GDM1 (cell line): ENCODE data around the gene RAB26.

Experiments used
- DNase-seq: peaks from one replicate; lab custom pipeline; 2025; lab: John Stamatoyannopoulos, UW

Gene RAB26

DNA sequence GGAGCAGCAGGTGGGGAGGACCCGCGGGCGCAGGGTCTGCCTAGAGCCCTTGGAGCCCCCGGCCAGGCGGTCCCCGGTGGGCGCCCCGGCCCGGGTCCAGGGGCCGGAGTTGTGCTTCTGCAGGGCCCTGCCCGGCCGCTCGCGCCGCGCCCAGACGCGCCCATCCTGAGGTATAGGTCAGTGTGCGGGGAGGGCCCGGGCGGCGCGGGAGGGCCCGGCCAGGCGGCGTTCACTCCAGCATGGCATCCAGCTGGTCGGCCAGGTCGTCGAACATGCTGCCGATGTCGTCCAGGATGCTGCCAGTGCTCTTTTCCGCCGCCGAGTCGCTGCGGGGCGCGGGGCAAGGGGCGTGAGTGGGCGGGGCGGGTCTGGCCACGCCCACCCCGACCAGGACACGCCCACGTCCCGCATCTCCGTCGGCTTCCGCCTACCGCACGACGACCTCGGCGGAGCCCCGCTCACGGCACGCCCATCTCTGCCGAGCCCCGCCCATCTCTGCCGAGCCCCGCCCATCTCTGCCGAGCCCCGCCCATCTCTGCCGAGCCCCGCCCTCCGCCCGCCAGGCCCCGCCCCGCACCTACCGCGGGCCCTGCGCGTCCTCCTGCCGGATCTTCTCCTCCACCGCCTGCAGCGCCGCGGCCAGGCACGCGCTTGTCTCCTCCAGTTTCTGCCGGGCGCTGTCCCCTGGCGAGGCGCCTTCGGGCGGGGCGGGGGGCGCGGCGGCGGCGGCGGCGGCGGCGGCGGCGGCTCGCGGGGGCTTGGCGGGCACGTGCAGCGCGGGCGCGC, 30.1 kb downstream of the RAB26 start:
- DNase-seq, result no peak

DNA sequence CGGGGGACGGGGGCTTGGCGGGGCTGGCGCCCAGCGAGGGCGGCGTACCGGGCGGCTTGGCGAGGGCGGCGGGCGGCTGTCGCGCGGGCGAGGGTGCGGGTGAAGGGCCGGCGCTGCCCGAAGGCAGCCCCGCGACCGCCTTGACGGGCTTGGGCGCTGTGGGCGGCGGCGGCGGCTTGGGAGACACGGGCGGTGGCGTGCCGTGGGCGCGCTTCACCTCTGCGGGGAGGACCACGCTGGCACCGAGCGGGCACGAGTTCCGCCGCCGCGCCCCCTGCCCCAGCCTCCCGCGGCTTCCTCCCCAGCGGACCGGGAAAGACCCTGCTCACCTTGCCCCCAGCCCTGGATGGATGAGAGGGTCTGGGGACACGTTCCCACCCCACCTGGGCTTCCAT, 30.7 kb downstream of the RAB26 start:
- no peak for DNase-seq

DNA sequence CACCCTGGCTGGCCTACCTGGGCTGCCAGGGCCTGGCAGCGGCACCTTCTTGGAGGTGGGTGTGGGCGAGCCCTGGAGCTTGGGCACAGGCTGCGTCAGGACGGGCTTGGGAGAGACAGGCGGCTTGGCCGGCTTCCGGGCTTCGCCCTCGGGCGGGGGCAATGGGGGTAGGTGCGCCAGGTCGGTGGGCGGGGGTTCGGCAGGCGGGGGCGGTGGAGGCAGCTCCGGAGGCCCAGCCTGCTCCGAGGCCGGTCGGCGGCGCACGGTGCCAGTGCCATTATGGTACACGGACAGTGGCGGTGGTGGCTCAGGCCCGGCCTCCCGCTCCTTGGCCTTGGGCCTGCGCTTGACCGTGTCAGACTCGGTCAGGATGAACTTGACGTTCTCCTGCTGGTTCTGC, 31.2 kb downstream of the RAB26 start:
- DNase-seq, result no peak

DNA sequence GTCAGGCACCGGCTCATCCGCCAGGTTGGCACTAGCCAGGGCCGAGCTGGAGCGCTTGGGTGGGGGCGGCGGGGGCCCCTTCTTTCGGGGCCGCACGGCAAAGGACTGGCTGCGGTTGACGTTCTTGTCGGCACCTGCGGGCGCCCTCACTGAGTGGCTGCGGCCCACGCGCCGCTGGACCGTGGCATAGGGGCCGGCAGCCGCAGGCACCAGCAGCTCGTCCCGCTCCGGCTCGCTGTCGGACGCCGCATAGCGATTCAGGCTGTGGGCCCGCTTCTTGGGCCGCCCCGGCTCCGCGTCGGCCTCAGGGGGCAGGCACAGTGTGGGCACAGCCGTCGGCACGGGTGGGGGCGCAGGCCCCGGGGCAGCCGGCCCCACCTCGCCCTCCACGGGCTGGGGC, 32.0 kb downstream of the RAB26 start:
- DNase-seq, result no peak

DNA sequence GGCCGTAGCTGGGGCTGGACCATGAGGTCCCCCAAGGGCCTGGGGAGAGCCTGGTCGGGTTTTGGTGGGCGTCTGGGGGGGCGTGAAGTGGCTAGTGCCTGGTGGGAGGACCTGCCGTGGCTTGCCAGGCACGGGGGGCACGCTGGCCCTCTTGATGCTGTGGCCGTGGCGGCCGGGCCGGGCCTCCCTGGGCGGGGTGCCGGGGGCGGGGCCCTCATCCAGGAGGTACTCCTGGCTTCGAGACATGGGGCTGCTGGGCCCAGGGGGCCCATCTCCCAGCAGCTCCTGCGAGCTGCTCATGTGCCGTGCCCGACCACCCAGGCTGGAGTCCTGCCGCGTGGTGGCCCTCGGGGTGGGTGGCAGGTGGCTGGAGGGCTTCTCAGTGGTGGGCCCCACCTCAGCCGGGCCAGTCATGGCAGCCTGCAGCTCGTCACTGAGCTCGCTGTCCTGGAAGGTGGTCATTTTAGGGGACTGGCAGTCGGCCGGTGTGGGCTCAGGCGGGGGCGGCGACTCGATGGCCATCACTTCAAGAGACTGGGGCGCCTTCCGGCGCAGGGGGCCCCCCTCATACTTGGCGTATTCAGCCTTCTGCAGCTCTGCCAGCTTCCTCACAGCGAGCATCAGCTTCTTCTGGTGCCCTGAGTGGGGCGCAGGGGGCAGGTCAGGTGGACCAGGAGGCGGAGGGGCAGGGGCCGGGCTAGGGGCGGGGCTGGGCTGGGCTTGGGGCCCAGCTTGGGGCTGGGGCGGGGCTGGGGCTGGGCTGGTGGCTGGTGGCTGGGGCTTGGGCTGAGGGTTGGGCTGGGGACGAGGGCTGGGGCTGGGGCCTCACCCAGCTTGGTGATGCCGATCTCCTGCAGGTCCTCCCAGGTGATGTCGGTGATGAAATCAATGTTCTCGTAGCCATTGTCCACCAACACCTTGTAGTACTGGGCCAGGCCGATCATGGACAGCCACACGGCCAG, 32.8 kb downstream of the RAB26 start:
- DNase-seq, result no peak

DNA sequence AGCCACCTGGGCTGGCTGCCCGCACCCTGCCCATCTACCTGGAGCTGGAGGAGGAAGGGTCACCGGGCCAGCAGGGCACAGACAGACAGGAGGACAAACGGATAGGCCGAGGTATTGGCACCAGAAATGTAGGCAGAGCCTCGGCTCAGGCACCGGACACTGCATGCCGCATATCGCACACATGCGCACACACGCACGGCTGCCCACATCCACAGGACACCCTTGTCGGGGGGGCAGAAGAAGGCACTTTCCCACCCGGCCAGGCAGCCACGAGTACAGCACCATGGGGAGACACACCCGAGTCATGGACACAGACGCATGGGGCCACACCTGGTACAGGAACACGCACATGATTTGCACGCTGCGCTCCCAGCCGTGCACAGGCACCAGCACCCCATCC, 33.5 kb downstream of the RAB26 start:
- DNase-seq, result no peak

DNA sequence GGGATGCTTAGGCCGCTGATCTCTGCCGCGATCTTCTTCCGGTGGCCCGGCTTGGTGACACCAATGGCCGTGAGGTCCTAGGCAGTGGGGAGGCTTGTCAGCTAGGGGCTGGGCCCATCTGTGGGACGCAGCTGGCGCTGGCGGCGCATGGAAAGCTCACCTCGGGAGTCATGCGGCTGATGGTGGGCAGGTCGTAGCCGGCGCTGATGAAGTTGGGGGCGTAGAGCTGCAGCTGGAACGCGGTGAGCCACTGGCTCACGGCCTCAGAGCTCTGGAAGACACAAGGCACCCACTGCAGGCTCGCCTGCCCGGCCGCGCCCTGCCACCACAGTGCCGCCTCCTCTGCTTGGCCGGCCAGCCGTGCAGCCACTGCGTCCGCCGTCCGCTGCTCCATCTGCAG, 35.2 kb downstream of the RAB26 start:
- DNase-seq, result no peak

DNA sequence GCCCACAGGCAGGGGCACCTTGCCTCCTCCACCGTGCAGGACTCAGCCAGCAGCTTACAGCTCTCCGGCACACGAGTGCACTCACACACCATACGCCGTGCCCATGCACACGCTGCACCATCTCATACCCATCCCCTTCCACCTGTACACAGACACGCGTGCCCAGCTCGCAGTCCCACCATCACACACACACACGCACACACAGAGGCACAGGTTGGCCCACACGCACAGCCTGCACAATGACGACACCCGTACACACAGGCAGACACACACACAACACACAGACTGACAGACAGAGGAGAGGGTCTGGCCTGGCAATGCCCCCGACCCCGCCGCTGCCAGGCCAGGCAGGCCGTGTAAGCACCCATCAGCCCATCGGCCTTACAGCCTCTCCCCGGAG, 35.9 kb downstream of the RAB26 start:
- no peak for DNase-seq

DNA sequence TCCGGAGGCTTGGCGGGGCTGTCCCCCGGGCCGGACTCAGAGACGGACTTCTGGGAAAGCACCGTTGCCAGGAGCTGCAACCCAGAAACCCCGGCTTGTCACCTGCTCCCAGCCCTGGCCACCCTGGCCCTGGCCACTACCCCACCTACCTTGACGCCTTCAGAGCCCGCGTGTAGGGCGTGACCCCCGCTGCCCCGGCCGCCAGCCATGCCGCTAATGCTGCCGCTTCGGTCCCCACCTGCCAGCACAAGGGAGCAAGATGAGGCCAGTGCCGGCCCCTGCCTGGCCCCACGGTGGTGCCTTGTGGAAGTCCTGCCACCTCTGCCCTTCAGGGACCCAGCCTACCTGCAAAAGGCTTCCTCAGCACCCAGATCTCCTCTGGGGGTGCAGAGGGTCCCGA, 36.5 kb downstream of the RAB26 start:
- no peak for DNase-seq

DNA sequence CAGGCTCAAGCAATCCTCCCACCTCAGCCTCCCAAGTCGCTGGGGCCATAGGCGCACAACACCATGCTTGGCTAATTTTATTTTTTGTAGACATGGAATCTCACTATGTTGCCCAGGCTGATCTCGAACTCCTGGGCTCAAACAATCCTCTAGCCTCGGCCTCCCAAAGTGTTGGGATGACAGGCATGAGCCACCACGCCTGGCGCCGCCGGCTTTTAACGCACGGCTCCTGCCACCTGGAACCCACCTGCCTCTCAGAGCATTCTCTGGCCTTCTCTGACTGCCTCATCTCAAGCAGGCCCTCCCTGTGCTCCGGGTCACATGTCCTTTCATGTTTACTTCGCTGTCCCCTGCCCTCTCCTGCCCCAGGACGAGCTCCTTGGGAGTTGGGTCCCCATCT, 37.6 kb downstream of the RAB26 start:
- no peak for DNase-seq

DNA sequence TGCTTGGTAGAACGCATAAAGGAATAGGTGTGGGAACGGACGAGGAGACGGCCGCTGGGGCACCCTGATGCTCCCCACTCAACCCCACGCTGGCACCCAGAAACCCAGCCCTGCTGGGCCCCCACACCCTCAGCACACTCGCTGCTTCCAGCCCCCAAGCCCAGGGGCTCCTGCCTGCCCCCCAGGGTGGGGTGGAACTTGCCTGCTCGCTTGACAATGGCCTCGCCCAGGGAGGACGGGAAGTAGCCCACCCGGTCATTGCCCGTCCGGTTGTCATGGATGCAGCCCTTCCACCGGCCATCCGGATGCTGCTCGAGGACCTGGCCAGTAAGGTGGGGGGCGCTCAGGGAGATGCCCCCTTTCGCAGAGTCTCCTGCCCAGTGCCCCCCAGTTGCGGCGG, 38.1 kb downstream of the RAB26 start:
- DNase-seq, result no peak

DNA sequence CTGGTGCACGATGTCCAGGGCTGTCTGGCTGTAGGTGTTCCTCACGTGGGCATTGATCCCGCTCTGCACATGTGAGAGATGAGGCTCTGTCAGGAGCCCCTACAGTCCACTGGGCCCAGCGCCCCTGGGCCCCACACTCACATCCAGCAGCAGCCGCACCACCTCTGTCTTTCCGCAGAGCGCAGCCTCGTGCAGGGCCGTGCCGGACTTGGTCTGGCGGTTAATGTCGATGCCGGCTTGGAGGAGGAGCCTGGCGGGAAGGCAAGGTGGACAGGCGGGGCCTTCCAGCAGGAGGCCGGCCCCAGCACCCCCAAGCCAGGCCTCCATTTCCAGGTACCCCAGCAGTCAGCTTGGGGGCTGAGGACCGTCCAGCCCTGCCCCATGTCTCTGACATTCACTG, 38.8 kb downstream of the RAB26 start:
- DNase-seq, result no peak

DNA sequence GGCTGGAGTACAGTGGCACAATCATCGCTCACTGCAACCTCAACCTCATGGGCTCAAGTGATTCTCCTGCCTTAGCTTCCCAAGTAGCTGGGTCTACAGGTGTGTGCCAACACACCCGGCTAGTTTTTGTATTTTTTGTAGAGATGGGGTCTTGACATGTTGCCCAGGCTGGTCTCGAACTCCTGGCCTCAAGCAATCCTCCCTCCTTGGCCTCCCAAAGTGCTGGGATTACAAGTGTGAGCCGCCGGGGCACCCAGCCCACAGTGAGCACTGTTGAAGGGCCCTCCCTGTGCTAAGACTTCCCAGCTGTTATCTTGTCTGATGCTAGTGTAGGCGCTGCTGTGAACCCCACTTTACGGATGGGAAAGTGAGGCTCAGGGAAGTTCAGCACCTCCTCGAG, 40.0 kb downstream of the RAB26 start:
- DNase-seq, result no peak

DNA sequence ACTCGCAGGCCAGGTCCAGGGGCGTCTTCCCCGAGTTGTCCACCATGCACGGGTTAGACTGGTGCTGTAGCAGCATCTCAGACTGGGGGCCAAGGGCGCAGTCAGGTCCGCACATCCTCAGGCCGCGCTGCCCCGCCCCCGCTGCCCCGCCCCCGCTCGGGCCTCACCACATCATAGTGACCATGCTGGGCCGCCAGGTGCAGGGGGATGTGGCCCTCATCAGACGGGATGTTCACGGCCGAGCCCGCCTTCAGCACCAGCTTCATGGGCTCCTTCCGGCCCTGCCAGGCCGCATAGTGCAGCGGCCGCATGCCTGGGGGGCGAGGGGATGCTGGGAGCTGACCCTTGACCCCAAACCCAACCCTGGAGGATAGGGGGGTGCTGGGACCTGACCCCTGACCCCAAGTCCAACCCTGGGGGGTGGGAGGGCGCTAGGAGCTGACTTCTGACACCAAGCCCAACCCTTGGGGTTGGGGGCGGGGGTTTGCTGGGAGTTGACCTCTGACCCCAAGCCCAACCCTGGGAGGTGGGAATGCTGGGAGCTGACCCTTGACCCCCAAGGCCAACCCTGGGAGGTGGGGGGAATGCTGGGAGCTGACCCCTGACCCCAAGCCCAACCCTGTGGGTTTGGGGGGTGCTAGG, 40.9 kb downstream of the RAB26 start:
- DNase-seq, result no peak

DNA sequence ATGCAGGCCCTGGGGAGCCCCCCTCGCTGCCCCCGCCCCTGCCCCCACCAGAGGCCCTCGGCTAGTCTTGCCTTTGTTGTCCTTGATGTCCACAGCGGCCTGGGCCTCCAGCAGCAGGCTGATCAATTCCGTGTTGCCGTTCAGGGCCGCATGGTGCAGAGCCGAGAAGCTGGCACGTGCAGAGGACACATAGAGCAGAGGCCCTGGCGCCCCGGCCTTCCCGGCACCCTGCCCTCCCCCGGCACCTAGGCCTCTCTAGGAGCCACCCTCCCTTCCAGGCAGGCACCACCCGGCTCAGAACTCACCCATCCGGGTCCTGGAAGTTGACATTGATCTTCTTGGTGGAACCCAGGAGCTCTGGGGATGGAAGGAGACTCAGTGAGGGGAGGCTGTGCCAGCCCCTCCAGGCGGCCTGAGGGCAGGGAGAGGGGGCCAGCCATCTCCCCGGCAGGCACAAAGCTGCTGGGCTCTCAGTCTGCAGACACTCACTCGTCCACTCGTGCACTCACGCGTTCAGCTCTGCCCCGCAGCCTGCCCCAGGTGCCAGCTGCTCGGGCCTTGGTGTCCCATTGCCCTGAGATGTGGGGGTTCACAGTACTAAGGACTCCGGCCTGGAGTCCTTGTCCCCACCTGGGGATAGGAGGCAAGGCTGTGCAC, 41.7 kb downstream of the RAB26 start:
- no peak for DNase-seq

DNA sequence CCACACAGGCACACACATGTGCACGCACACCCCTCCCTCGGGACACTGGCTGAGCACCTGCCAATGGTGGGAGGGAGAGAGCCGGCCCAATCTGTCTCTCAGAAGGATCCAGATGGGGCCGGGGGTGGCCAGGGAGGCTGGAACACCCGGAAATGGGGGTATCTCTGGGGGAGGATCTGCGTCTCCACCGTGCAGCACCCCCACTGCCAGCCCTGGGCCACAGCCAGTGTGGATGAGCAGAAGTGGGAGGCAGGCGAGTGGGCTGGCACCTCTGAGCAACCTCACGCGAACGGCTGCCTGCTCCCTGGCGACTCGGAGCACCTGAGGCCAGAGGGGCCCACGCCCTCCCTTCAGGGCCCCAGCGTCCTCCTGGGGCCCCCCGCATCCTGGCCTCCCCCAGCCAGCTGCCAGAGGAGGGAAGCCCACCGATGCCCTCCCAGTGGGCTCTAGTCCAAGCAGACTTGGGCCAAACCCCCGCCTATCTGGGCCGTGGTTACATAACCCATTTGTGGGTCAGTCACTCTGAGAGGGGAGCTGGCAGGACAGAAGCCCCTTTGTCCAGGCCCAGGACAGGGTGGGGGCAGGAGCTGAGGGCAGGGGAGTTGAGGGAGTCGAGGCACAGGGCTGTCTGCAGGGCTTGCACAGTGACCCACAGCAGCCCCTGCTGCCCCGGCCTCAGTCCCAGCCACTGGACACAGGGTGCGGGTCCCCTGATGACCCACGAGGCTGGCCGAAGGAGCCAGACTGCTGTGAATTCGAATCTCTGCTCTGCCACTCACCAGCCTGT, 42.4 kb downstream of the RAB26 start:
- DNase-seq, result no peak

DNA sequence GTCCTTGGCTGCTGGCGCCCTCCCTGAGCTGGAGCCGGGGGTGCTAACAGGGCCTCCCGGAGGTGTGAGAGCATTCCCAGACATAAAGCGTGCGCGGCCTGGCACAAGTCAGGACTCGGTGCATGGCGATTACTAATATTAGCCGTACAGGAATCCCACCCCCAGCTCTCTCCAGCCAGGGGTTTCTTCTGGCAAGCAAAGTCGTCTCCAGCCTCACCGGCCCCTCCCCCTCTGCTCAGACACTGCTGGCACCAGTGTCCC, 43.0 kb downstream of the RAB26 start:
- no peak for DNase-seq

DNA sequence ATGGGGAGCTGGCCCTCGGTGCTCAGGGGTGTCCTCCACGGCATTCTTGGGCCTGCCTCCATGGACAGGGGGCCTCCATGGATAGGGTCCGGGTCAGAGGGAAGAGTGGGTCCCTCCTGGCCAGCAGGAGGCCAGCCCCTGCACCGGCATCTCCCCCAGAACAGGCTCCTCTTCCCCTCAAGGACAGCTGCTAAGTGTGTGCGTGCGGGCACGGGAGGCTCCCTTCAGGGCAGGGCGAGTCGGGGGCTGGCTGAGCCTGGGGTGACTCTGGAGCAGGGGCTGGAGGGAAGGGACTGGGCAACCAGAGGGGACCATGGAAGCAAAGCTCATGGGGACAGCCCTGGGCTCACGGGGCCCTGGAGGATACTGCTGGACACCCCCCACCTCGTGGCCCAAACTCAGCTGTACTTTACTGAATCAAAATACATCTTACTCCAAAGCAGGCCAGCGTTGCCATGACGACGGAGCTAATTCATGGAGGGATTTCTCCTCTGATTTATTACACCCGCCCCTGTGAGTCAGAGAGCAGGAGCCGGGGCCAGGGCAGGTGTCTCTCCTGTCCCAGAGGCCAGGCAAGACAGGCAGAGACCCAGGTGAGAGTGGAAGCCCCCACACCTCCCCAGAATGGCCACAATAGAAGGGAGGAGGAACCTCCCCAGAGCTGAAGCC, 45.9 kb downstream of the RAB26 start:
- no peak for DNase-seq

DNA sequence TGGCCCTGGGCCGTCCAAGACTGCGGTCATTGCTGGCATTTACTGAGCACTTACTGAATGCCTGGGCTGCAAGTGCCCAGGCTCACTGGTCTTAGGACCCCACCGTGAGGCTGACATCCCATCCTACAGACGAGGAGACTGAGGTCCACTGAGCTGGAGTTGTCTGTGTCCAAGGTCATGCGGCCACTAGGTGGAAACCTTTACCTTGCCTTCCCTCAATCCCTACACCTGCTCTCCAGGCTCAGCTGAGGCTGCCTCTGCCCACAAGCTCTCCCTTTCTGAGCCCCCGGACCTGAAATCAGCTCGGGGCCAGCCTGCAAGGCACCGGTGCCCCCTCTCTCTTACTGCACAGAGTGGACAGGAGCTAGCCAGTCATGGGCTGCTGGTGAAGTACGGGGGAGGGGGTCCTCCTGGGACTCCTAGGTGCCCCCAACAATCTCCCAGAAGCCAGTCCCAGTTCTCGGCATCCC, 46.5 kb downstream of the RAB26 start:
- peak; percentile 5 for DNase-seq

DNA sequence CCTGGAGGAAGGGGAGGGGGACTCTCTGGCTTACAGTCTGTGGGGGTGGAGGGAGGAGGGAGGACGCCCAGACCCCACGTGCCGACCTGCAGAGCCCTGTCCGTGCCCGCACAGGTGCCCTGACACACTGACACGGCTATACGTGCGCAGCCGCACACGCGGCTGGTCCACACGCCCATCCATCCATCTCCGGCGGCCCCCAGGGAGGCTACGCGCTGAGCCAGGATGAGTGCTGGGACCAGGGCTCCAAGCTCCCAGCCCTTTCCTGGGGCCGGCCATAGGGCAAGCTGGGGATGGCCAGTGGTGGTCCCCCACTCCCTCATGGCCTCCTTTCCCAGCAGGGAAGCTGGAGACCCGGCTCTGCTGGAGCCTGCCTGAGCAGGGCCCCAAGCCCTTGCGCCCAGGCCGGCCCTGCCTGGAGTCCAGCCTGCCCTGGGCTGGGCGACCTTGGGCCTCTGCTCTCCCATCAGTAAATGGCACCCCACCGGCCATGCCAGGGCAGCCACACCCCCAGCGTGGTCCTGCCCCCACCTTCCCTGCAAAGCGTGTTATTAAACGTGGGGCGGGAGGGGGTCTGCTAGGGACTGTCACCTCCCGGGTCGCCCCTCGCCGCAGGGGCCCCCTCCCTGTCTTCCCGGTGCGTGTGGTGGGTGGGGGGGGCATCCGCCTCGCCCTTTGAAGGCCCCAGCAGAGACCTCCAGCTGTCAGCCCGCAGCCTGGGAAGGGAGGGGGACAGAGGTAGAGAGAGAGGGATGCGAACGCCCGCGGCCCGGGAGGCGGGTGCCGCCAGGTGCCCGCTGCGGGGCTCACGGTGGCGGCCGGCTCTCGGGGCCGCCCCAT, 47.1 kb downstream of the RAB26 start:
- no peak for DNase-seq
